ENCODE results near the gene TBXAS1. TPM values are rescaled to one million over a fixed set of nuclear protein-coding genes. Genes with fewer than 3 reads are reported as not detected.

Gene TBXAS1
- total RNA-seq, 4 donors from 2014 or later: 6.2 to 23.0 (median 11.8) TPM

- no CpG with 5 or more reads among the region's 10 CpGs for WGBS, 2 donors (ENCODE audit: low coverage in 1 of 2)
- no peak for ATAC-seq
- Histone ChIP-seq H3K4me3 (no peak overlapping the region), H3K4me1 (peaks cover 0 to 6% (median 0%) of the 10 kb centered on the region in 3 donors), H3K27me3 (no peaks in the 10 kb centered on the region), H3K27ac (no peak overlapping the region), H3K9me3 (no peaks in the 10 kb centered on the region), H3K36me3 (no peaks in the 10 kb centered on the region)
- TF ChIP-seq, protein P1, sequence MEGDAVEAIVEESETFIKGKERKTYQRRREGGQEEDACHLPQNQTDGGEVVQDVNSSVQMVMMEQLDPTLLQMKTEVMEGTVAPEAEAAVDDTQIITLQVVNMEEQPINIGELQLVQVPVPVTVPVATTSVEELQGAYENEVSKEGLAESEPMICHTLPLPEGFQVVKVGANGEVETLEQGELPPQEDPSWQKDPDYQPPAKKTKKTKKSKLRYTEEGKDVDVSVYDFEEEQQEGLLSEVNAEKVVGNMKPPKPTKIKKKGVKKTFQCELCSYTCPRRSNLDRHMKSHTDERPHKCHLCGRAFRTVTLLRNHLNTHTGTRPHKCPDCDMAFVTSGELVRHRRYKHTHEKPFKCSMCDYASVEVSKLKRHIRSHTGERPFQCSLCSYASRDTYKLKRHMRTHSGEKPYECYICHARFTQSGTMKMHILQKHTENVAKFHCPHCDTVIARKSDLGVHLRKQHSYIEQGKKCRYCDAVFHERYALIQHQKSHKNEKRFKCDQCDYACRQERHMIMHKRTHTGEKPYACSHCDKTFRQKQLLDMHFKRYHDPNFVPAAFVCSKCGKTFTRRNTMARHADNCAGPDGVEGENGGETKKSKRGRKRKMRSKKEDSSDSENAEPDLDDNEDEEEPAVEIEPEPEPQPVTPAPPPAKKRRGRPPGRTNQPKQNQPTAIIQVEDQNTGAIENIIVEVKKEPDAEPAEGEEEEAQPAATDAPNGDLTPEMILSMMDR (IDR thresholded peaks at IDR 0.05): no peak
- no peak for TF ChIP-seq EP300 (IDR thresholded peaks at IDR 0.05)
- TF ChIP-seq POLR2AphosphoS5 (IDR thresholded peaks at IDR 0.05): no peak
- TF ChIP-seq POLR2A (IDR thresholded peaks at IDR 0.05): no peak
Observed at GRCh38 chr7:139990142-139990535, 161.1 kb downstream of the TBXAS1 start.

DNA sequence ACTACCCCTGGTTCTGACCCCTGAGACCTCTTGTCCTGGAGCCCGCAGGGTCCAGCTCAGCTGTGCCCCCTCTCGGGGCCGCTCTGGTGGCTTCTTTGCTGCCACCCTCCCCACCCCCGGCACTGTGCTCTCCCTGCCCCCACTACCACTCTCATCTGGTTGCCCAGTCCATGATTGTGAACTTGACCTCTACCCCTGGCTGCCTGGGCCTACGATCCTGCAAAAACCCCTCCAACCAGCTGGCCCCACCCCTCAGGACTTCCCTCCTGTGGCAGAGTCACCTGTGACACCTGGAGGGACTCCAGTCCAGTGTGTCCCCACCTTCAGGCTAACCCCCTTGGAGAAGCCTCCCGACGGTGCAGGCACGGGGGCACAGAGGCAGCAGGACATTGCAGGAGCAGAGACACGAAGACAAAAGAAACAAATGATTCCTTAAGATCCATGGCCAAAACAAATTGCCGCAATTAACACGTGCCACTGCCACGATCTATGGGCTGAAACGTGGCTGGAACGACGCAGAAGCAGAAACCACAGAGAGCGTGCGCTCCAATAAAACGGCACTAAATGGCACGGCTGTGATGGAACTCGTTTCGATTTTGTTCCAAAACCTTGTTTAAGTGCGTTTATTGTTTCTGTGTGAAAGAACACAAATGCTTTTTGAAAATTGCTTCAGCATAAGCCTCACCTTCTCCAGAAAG, 161.7 kb downstream of the TBXAS1 start:
- WGBS, 2 donors (ENCODE audit: low coverage in 1 of 2): 94 to 95% methylated on average over 12 to 13 of the region's 22 CpGs
- H3K36me3 ChIP-seq: no peaks in the 10 kb centered on the region
- H3K4me1 ChIP-seq: peaks cover 0 to 11% (median 0%) of the 10 kb centered on the region in 3 donors
- no peak overlapping the region for H3K4me3 ChIP-seq
- H3K27me3 ChIP-seq: no peaks in the 10 kb centered on the region
- ATAC-seq: no peak
- TF ChIP-seq, protein P1 (IDR thresholded peaks at IDR 0.05): no peak
- TF ChIP-seq POLR2A (IDR thresholded peaks at IDR 0.05): no peak
- H3K9me3 ChIP-seq: no peaks in the 10 kb centered on the region
- H3K27ac ChIP-seq: no peak overlapping the region

- Histone ChIP-seq H3K9me3 (no peaks in the 10 kb centered on the region), H3K27me3 (no peaks in the 10 kb centered on the region), H3K27ac (no peak overlapping the region), H3K4me3 (no peak overlapping the region), H3K36me3 (no peaks in the 10 kb centered on the region), H3K4me1 (peaks cover 0 to 11% (median 0%) of the 10 kb centered on the region in 3 donors)
- no peak for ATAC-seq
- 78 to 88% methylated on average over 3 to 4 of the region's 5 CpGs for WGBS, 2 donors (ENCODE audit: low coverage in 1 of 2)
- TF ChIP-seq, protein P1 (IDR thresholded peaks at IDR 0.05): no peak
- no peak for TF ChIP-seq EP300 (IDR thresholded peaks at IDR 0.05)
- TF ChIP-seq POLR2A (IDR thresholded peaks at IDR 0.05): no peak
- TF ChIP-seq POLR2AphosphoS5 (IDR thresholded peaks at IDR 0.05): no peak
Observed at GRCh38 chr7:139991269-139991666, 162.2 kb downstream of the TBXAS1 start.

- no peaks in the 10 kb centered on the region for H3K9me3 ChIP-seq
- no peak for ATAC-seq
- TF ChIP-seq POLR2AphosphoS5 (IDR thresholded peaks at IDR 0.05) (no peak), POLR2A (IDR thresholded peaks at IDR 0.05) (no peak), EP300 (IDR thresholded peaks at IDR 0.05) (no peak)
- TF ChIP-seq, protein P1 (IDR thresholded peaks at IDR 0.05): no peak
- H3K27me3 ChIP-seq: no peaks in the 10 kb centered on the region
- H3K4me1 ChIP-seq: peaks cover 0 to 11% (median 0%) of the 10 kb centered on the region in 3 donors
- H3K4me3 ChIP-seq: no peak overlapping the region
- 81 to 82% methylated on average over 2 to 3 of the region's 6 CpGs for WGBS, 2 donors (ENCODE audit: low coverage in 1 of 2)
- no peaks in the 10 kb centered on the region for H3K36me3 ChIP-seq
- no peak overlapping the region for H3K27ac ChIP-seq
Observed at GRCh38 chr7:139991911-139992310, 162.8 kb downstream of the TBXAS1 start.

DNA sequence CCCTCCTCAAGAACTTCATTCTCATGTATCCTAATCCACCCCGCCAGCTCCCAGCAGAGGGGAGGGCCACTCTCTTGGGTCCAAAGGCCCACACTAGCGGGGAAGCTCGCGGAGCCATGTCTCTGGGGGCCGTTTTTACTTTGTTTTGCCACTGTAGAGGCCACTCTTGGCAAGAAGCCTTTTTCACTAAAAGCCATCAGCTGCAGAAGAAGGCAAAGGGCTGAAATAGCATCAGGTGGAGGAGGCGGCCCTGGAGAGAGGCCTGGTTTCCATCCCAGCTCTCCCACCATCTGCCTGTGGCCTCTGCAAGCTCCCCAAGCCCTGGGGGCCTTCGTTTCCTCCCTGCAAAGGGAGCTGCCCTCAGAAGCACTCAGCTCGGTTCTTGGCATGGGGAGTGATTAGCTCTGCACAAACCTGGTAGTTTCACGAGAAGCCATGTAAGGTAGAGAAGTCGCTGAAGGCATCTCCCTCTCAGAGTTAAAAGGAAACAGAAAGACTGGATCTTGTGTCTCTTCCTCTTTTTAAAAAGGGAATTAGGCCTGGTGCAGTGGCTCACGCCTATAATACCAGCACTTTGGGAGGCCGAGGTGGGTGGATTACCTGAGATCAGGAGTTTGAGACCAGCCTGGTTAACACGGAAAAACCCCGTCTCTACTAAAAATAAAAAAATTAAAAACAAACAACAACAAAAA, 163.4 kb downstream of the TBXAS1 start:
- no peaks in the 10 kb centered on the region for H3K27me3 ChIP-seq
- H3K9me3 ChIP-seq: no peaks in the 10 kb centered on the region
- no peaks in the 10 kb centered on the region for H3K36me3 ChIP-seq
- ATAC-seq: no peak
- H3K4me1 ChIP-seq: peaks cover 0 to 11% (median 0%) of the 10 kb centered on the region in 3 donors
- WGBS, 2 donors (ENCODE audit: low coverage in 1 of 2): 87 to 88% methylated on average over 6 to 7 of the region's 14 CpGs
- TF ChIP-seq EP300 (IDR thresholded peaks at IDR 0.05): no peak
- TF ChIP-seq, protein P1 (IDR thresholded peaks at IDR 0.05): no peak
- TF ChIP-seq POLR2A (IDR thresholded peaks at IDR 0.05): no peak
- TF ChIP-seq POLR2AphosphoS5 (IDR thresholded peaks at IDR 0.05): no peak
- no peak overlapping the region for H3K27ac ChIP-seq
- no peak overlapping the region for H3K4me3 ChIP-seq
